ENCODE measurements around the gene KLK12.

DNA sequence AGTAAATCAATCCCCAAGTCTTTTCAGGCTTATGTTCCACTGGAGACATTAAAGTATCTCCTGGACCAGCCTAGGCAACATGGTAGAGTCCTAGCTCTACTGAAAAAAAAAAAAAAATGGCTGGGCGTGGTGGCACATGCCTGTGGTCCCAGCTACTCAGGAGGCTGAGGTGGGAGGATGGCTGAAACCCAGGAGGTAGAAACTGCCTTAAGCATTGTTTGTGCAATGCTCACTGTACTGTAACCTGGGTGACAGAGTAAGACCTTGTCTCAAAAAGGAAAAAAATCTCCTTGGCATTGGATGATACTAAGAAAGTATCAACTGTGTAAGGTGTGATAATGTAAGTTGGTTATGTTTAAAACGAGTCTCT lies 42.2 kb downstream of the KLK12 start:
- no peak for TF ChIP-seq EP300 (IDR thresholded peaks at IDR 0.05)
- TF ChIP-seq POLR2A (IDR thresholded peaks at IDR 0.05; ENCODE audit: low read depth), result no peak

Measured in esophagus muscularis mucosa (tissue), 2 donors.